ENCODE data around the gene SLC25A34.

The SLC25A34 gene

DNA sequence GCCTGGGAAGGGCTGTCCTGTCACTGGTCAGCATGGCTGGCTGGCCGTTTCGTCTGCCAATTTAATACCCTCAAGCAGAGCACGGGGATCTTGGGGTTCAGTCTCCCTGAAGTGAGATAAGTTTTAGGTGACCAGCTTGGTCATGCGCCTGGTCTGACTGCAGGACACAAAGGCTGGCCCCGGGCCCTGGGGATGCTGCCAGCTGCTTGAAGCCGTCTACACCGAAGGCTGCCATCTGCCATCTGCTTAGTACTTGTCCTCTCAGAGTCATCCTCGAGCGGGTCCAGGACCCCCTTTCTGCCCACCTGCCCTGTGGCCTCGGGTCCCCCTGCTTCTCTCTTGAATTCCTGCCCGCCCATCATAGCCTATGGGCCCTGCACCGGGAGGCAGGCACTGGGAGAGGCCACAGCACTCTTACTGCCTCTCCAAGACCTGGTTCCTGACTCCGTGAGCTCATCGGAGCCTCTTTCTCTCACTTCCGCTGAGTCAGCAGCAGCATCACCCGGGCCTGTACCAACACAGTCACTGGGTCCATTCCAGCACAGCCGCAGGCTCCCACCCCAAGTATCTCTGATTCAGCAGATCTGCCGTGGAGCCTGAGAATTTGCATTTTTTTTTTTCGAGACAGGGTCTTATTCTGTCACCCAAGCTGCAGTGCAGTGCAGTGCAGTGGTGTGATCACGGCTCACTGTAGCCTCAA lies 29.6 kb downstream of the SLC25A34 start:
- no peak overlapping the region for H3K27ac ChIP-seq (ENCODE audit: low read length)
- peaks cover 9 to 20% of the 10 kb centered on the region in 2 donors for H3K36me3 ChIP-seq (ENCODE audit: control insufficient read depth in 1 of 2, insufficient read depth in 2 of 2, low read length in 2 of 2)

DNA sequence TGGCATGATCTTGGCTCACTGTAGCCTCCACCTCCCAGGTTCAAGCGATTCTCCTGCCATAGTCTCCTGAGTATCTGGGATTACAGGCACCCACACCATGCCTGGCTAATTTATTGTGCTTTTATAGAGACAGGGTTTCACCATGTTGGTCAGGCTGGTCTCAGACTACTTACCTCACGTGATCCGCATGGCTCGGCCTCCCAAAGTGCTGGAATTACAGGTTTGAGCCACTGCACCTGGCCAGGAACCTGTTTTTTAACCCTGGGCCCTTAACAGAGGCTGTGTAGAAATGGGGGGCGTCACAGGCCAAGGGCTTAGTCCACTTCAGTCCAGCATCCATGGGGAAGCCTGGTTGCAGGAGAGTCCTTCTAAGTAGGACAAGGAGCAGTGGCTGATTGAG lies 31.9 kb downstream of the SLC25A34 start:
- no peak overlapping the region for H3K27ac ChIP-seq (ENCODE audit: low read length)
- H3K4me1 ChIP-seq (ENCODE audit: control insufficient read depth in 1 of 2, insufficient read depth in 2 of 2, low read length in 2 of 2), result no peaks in the 10 kb centered on the region
- no peak overlapping the region for H3K4me3 ChIP-seq (ENCODE audit: low read depth in 1 of 2, low read length in 2 of 2)
- H3K27me3 ChIP-seq (ENCODE audit: low read depth, low read length), result no peaks in the 10 kb centered on the region
- peaks cover 17 to 34% of the 10 kb centered on the region in 2 donors for H3K36me3 ChIP-seq (ENCODE audit: control insufficient read depth in 1 of 2, insufficient read depth in 2 of 2, low read length in 2 of 2)
- no peaks in the 10 kb centered on the region for H3K9me3 ChIP-seq (ENCODE audit: control insufficient read depth in 1 of 2, low read length in 2 of 2)

More for the DNA sequence above, 29.6 kb downstream of the SLC25A34 start:
- H3K27me3 ChIP-seq (ENCODE audit: low read depth, low read length), result no peaks in the 10 kb centered on the region
- no peak overlapping the region for H3K4me3 ChIP-seq (ENCODE audit: low read depth in 1 of 2, low read length in 2 of 2)
- H3K4me1 ChIP-seq (ENCODE audit: control insufficient read depth in 1 of 2, insufficient read depth in 2 of 2, low read length in 2 of 2), result peaks cover 4 to 8% of the 10 kb centered on the region in 2 donors
- no peaks in the 10 kb centered on the region for H3K9me3 ChIP-seq (ENCODE audit: control insufficient read depth in 1 of 2, low read length in 2 of 2)

DNA sequence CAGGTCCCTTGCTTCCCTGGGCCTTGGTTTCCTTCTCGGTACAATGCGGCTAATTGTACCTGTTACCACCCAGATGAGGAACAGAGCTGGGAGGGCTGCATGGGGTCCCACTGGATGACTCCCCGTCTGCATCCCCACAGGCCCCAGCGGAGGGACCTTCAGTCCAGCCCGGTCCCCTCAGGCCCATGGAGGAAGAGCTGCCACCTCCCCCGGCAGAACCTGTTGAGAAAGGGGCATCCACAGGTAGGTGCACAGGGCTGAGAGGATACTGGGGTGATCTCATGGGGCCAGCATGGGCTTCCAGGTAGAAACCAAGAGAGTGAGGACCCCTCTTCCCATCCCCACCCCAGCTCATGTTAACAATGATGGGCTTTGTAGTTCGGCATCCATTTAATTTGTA lies 32.3 kb downstream of the SLC25A34 start:
- Histone ChIP-seq H3K27me3 (ENCODE audit: low read depth, low read length) (no peaks in the 10 kb centered on the region), H3K36me3 (ENCODE audit: control insufficient read depth in 1 of 2, insufficient read depth in 2 of 2, low read length in 2 of 2) (peaks cover 17 to 34% of the 10 kb centered on the region in 2 donors), H3K9me3 (ENCODE audit: control insufficient read depth in 1 of 2, low read length in 2 of 2) (no peaks in the 10 kb centered on the region), H3K4me3 (ENCODE audit: low read depth in 1 of 2, low read length in 2 of 2) (no peak overlapping the region), H3K27ac (ENCODE audit: low read length) (no peak overlapping the region), H3K4me1 (ENCODE audit: control insufficient read depth in 1 of 2, insufficient read depth in 2 of 2, low read length in 2 of 2) (no peaks in the 10 kb centered on the region)

DNA sequence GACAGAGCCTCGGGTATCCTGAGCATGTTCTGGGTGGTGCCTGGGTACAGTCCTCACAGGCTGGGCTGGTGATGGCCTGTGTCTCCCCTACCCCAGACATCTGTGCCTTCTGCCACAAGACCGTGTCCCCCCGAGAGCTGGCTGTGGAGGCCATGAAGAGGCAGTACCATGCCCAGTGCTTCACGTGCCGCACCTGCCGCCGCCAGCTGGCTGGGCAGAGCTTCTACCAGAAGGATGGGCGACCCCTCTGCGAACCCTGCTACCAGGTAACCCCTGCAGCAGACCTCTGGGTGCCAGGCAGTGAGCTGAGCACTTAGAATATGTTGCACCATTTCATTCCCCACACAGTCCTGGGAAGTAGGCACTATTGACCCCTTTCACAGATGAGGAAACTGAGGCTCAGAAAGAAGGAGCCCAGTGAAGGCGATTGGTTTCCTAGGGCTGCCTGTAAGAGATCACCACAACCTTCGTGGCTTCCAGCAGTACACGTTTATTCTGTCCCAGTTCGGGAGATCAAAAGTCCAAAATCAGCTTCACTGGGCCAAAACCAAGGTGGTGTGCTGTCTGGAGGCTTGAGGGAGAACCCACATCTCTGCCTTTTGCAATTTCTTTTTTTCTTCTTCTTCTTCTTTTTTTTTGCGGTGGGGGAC lies 34.4 kb downstream of the SLC25A34 start:
- H3K36me3 ChIP-seq (ENCODE audit: control insufficient read depth in 1 of 2, insufficient read depth in 2 of 2, low read length in 2 of 2), result peaks cover 13 to 41% of the 10 kb centered on the region in 2 donors
- H3K27ac ChIP-seq (ENCODE audit: low read length), result no peak overlapping the region
- H3K27me3 ChIP-seq (ENCODE audit: low read depth, low read length), result no peaks in the 10 kb centered on the region
- H3K9me3 ChIP-seq (ENCODE audit: control insufficient read depth in 1 of 2, low read length in 2 of 2), result no peaks in the 10 kb centered on the region
- no peak overlapping the region for H3K4me3 ChIP-seq (ENCODE audit: low read depth in 1 of 2, low read length in 2 of 2)
- no peaks in the 10 kb centered on the region for H3K4me1 ChIP-seq (ENCODE audit: control insufficient read depth in 1 of 2, insufficient read depth in 2 of 2, low read length in 2 of 2)

DNA sequence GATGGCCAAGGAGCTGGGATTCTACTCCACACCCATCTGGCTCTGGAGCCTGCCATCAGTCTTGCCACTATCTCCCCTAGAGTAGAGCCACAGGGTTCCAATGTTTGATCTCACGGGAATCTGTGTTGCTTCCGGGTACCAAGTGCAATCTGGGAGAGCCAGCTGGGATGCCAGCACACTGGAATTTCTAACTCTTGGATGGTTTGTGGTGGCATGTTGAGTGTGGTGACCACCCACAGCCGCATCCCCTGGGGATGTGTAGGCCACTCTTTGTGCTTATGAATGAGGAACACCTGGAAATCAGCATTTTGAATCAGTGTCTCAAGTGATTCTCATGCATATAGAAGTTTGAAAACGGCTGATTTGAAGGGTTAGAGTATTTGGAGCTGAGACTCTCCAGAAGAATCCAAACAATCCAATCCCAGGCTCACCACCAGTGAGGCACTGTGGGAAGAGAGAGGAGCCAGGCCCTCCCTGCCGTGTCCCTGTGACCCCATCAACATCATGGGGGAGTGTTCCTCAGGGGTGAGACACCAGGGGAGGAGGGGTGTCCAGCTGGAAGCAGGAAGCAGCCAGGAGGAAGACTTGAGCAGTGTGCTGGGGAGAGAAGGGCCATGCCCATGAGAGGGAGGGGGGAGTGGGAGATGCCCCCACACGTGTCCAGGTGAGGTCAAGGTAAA lies 35.9 kb downstream of the SLC25A34 start:
- no peak overlapping the region for H3K4me3 ChIP-seq (ENCODE audit: low read depth in 1 of 2, low read length in 2 of 2)
- peaks cover 11 to 34% of the 10 kb centered on the region in 2 donors for H3K36me3 ChIP-seq (ENCODE audit: control insufficient read depth in 1 of 2, insufficient read depth in 2 of 2, low read length in 2 of 2)
- no peaks in the 10 kb centered on the region for H3K4me1 ChIP-seq (ENCODE audit: control insufficient read depth in 1 of 2, insufficient read depth in 2 of 2, low read length in 2 of 2)
- no peaks in the 10 kb centered on the region for H3K9me3 ChIP-seq (ENCODE audit: control insufficient read depth in 1 of 2, low read length in 2 of 2)
- no peak overlapping the region for H3K27ac ChIP-seq (ENCODE audit: low read length)
- H3K27me3 ChIP-seq (ENCODE audit: low read depth, low read length), result no peaks in the 10 kb centered on the region

DNA sequence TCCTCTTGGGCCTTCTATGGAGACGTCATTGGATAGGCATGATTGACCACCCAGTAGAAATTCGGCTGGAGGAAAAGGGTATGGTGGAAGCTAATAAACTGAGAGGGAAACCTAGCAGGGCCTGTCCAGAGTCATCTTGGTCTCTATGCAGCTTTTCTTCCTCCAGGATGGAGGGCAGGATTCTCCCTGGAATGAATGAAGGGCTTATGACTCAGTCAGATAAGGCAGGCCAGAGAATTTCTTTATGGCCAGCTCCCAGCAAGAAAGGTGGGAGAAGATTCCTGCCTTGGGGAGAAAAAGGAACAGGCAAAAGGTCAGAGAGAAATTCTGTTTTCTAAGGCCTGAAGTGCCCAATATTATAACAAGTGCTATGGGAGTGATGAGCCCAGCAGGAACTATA lies 39.6 kb downstream of the SLC25A34 start:
- Histone ChIP-seq H3K36me3 (ENCODE audit: control insufficient read depth in 1 of 2, insufficient read depth in 2 of 2, low read length in 2 of 2) (peaks cover 7 to 31% of the 10 kb centered on the region in 2 donors), H3K27me3 (ENCODE audit: low read depth, low read length) (no peaks in the 10 kb centered on the region), H3K4me1 (ENCODE audit: control insufficient read depth in 1 of 2, insufficient read depth in 2 of 2, low read length in 2 of 2) (no peaks in the 10 kb centered on the region), H3K4me3 (ENCODE audit: low read depth in 1 of 2, low read length in 2 of 2) (no peak overlapping the region), H3K27ac (ENCODE audit: low read length) (no peak overlapping the region), H3K9me3 (ENCODE audit: control insufficient read depth in 1 of 2, low read length in 2 of 2) (no peaks in the 10 kb centered on the region)

DNA sequence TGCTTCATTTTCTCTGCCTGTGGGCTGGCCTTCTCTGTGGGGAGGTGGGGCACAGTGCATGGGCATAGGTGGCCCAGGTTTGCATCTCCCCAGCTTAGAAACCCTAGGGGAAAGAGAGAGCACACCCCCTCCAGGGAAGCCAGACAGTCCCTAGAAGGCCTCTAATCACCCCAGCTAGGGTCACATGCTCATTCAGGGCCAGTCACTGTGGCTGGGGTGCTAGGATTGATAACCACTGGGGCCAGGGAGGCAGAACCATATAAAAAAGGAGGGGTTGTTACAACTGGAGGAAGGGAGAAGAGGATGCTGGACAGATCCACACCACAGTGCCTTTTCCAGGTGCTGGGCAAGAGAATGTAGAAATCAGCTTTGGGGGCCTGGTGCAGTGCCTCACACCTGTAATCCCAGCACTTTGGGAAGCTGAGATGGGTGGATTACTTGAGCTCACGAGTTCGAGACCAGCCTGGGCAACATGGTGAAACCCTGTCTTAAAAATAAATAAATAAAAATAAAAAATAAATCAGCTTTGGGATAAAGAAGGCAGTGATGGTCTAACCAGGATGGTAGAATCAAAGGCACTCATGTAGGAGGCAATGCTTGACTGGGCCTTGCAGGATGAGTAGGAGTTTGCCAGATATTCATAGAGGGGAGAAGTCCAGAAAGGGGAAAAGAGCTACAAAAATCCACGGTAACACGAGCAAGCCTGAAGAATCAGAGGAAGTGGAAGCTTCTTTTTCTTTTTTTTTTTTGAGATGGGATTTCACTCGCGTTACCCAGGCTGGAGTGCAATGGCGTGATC lies 42.0 kb downstream of the SLC25A34 start:
- H3K36me3 ChIP-seq (ENCODE audit: control insufficient read depth in 1 of 2, insufficient read depth in 2 of 2, low read length in 2 of 2), result peaks cover 0 to 26% of the 10 kb centered on the region in 2 donors
- H3K4me1 ChIP-seq (ENCODE audit: control insufficient read depth in 1 of 2, insufficient read depth in 2 of 2, low read length in 2 of 2), result no peaks in the 10 kb centered on the region

DNA sequence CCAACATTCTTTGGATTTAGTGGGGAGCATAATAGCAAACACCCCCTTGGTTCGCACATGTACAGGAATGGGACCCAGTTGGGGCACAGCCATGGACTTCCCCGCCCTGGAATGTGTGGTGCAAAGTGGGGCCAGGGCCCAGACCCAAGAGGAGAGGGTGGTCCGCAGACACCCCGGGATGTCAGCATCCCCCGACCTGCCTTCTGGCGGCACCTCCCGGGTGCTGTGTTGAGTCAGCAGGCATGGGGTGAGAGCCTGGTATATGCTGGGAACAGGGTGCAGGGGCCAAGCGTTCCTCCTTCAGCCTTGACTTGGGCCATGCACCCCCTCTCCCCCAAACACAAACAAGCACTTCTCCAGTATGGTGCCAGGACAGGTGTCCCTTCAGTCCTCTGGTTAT lies 49.6 kb downstream of the SLC25A34 start:
- peaks cover 0 to 20% of the 10 kb centered on the region in 2 donors for H3K36me3 ChIP-seq (ENCODE audit: control insufficient read depth in 1 of 2, insufficient read depth in 2 of 2, low read length in 2 of 2)
- no peaks in the 10 kb centered on the region for H3K27me3 ChIP-seq (ENCODE audit: low read depth, low read length)
- H3K4me3 ChIP-seq (ENCODE audit: low read depth in 1 of 2, low read length in 2 of 2), result no peak overlapping the region
- H3K4me1 ChIP-seq (ENCODE audit: control insufficient read depth in 1 of 2, insufficient read depth in 2 of 2, low read length in 2 of 2), result no peaks in the 10 kb centered on the region
- H3K27ac ChIP-seq (ENCODE audit: low read length), result no peak overlapping the region
- no peaks in the 10 kb centered on the region for H3K9me3 ChIP-seq (ENCODE audit: control insufficient read depth in 1 of 2, low read length in 2 of 2)

More for the DNA sequence above, 42.0 kb downstream of the SLC25A34 start:
- Histone ChIP-seq H3K27ac (ENCODE audit: low read length) (no peak overlapping the region), H3K9me3 (ENCODE audit: control insufficient read depth in 1 of 2, low read length in 2 of 2) (no peaks in the 10 kb centered on the region), H3K27me3 (ENCODE audit: low read depth, low read length) (no peaks in the 10 kb centered on the region), H3K4me3 (ENCODE audit: low read depth in 1 of 2, low read length in 2 of 2) (no peak overlapping the region)

DNA sequence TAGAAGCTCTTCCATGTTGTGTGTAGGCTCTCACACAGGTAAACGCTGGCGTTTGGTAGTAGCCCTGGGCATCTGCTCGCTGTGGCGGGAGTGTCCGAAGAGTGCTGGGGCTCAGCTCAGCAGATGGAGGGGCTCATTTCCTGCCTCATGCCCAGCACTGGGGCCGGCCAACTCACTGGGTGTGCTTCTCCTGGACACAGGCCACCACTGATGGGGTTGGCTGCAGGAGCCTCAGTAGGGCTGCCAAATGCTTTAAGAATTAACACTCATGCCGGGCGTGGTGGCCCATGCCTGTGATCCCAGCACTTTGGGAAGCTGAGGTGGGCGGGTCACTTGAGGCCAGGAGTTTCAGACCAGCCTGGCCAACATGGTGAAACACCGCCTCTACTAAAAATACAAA lies 50.5 kb downstream of the SLC25A34 start:
- peaks cover 0 to 16% of the 10 kb centered on the region in 2 donors for H3K36me3 ChIP-seq (ENCODE audit: control insufficient read depth in 1 of 2, insufficient read depth in 2 of 2, low read length in 2 of 2)
- H3K27me3 ChIP-seq (ENCODE audit: low read depth, low read length), result no peaks in the 10 kb centered on the region
- no peaks in the 10 kb centered on the region for H3K4me1 ChIP-seq (ENCODE audit: control insufficient read depth in 1 of 2, insufficient read depth in 2 of 2, low read length in 2 of 2)
- H3K27ac ChIP-seq (ENCODE audit: low read length), result no peak overlapping the region
- H3K9me3 ChIP-seq (ENCODE audit: control insufficient read depth in 1 of 2, low read length in 2 of 2), result no peaks in the 10 kb centered on the region
- no peak overlapping the region for H3K4me3 ChIP-seq (ENCODE audit: low read depth in 1 of 2, low read length in 2 of 2)

DNA sequence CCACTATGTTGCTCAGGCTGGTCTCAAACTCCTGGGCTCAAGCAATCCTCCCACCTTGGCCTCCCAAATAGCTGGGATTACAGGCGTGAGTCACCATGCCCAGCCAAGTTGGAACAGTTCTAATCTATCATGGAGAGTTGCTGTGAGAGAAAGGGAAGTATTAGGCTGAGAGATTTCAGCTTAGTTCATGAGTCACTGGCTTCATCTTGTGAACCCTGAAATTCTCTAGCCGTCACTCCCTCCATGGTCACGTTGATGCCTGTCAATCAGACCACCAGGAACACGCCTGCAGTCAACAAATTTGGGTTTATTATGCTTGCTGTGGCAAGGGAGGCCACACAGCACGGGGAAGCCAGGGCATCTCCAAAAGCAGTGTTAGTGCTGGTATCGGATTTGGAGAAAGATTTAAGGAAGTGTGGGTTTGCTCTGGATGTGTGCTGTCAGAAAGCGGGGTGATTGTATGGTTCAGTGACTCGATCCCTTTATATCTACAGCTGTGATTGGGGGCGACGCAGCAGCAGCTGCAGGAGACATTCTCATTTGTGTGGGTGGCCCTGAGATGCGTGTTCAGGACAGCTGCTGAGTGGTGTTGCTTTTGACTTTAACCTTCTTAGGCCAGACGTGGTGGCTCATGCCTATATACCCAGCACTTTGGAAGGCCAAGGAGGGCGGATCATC lies 52.7 kb downstream of the SLC25A34 start:
- Histone ChIP-seq H3K4me1 (ENCODE audit: control insufficient read depth in 1 of 2, insufficient read depth in 2 of 2, low read length in 2 of 2) (peaks cover 0 to 4% of the 10 kb centered on the region in 2 donors), H3K27ac (ENCODE audit: low read length) (no peak overlapping the region), H3K9me3 (ENCODE audit: control insufficient read depth in 1 of 2, low read length in 2 of 2) (no peaks in the 10 kb centered on the region), H3K27me3 (ENCODE audit: low read depth, low read length) (no peaks in the 10 kb centered on the region), H3K4me3 (ENCODE audit: low read depth in 1 of 2, low read length in 2 of 2) (no peak overlapping the region), H3K36me3 (ENCODE audit: control insufficient read depth in 1 of 2, insufficient read depth in 2 of 2, low read length in 2 of 2) (peaks cover 0 to 12% of the 10 kb centered on the region in 2 donors)

Measured in muscle layer of duodenum (tissue), 2 donors.